ENCODE measurements around the gene GNA15.

DNA sequence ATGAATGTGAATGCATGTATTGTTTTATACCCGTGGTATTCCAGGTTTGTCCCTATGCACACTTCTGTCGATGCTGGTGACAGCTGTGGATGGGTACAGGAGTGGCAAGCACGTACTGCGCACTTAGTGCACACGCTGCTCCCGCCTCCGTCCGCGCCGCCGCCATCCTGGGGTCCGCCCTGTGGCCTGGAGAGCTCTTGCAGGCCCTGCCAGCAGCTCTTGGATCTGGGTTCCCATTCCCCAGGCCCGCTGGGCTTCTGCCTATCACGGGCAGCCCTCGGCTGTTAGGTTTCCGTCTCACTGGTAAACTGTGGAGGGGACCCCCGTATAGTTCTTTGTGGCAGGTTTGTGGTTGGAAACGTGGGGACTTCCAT, 37.7 kb upstream of the GNA15 start:
- TF ChIP-seq ZNF138 (tag by site-specific recombination; IDR thresholded peaks at IDR 0.05; ENCODE audit: borderline replicate concordance) (no peak), ZNF184 (tag by site-specific recombination; IDR thresholded peaks at IDR 0.05) (no peak), ZNF501 (tag by site-specific recombination; IDR thresholded peaks at IDR 0.05) (no peak)
- TF ChIP-seq, protein P1, sequence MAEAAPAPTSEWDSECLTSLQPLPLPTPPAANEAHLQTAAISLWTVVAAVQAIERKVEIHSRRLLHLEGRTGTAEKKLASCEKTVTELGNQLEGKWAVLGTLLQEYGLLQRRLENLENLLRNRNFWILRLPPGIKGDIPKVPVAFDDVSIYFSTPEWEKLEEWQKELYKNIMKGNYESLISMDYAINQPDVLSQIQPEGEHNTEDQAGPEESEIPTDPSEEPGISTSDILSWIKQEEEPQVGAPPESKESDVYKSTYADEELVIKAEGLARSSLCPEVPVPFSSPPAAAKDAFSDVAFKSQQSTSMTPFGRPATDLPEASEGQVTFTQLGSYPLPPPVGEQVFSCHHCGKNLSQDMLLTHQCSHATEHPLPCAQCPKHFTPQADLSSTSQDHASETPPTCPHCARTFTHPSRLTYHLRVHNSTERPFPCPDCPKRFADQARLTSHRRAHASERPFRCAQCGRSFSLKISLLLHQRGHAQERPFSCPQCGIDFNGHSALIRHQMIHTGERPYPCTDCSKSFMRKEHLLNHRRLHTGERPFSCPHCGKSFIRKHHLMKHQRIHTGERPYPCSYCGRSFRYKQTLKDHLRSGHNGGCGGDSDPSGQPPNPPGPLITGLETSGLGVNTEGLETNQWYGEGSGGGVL (tag by site-specific recombination; IDR thresholded peaks at IDR 0.05), result no peak
